ENCODE measurements around the gene PCDH15. TPM values are rescaled to one million over a fixed set of nuclear protein-coding genes. Genes with fewer than 3 reads are reported as not detected.

The PCDH15 gene
- total and polyA plus RNA-seq, 2 experiments from 2014 or later: 0.29 to 0.66 TPM

DNA sequence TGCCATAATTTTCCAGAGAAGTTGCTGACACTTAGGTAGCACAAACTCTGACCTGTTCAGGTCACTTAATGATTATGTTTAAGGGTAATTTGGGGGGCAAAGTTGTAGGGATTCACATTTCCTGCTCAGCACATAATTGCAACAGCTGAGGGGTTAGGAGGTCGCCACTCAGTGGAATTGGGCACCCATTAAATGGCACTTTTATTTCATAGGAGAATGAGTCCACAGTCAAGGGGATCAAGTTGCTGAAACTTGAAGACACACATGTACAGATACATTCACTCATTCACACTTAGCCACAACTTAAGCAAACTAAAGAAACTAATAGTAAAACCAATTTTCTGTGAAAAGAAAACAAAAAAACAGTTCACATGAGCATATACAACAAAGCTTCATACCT lies 1.5 kb downstream of the PCDH15 start:
- Histone ChIP-seq H3F3A (replicated peaks; ENCODE audit: low read depth) (no peaks in the 10 kb centered on the region), H3K27ac (ENCODE audit: low read depth) (no peak overlapping the region), H3K79me2 (replicated peaks; ENCODE audit: insufficient read depth) (no peaks in the 10 kb centered on the region), H4K20me1 (replicated peaks; ENCODE audit: insufficient read depth) (no peaks in the 10 kb centered on the region), H2AFZ (no peak overlapping the region), H3K4me2 (no peak overlapping the region), H3K4me1 (ENCODE audit: insufficient read depth) (peaks cover 15% of the 10 kb centered on the region; the same call in 1 of the 2 replicates), H3K4me3 (no peak overlapping the region), H3K36me3 (ENCODE audit: insufficient read depth) (no peaks in the 10 kb centered on the region), H3K27me3 (ENCODE audit: insufficient read depth) (no peaks in the 10 kb centered on the region), H3K9me2 (ENCODE audit: insufficient read depth) (no peaks in the 10 kb centered on the region)
- no peaks in the 10 kb centered on the region for H3K9me3 Mint-ChIP-seq
- H3K27me3 Mint-ChIP-seq (ENCODE audit: insufficient read depth, low read depth, poor library complexity): no peaks in the 10 kb centered on the region
- H3K36me3 Mint-ChIP-seq (ENCODE audit: low read depth): no peaks in the 10 kb centered on the region
- DNase-seq (ENCODE audit: low spot score) (no peak), ATAC-seq (no peak)
- H3K27ac Mint-ChIP-seq: no peak overlapping the region; the same call in 1 of the 2 replicates
- H3K4me1 Mint-ChIP-seq: peaks cover 10% of the 10 kb centered on the region
- TF ChIP-seq, protein P1, sequence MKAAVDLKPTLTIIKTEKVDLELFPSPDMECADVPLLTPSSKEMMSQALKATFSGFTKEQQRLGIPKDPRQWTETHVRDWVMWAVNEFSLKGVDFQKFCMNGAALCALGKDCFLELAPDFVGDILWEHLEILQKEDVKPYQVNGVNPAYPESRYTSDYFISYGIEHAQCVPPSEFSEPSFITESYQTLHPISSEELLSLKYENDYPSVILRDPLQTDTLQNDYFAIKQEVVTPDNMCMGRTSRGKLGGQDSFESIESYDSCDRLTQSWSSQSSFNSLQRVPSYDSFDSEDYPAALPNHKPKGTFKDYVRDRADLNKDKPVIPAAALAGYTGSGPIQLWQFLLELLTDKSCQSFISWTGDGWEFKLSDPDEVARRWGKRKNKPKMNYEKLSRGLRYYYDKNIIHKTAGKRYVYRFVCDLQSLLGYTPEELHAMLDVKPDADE (IDR thresholded peaks at IDR 0.05): no peak
- TF ChIP-seq CREB1 (CRISPR knock-in tag; IDR thresholded peaks at IDR 0.05; ENCODE audit: low read depth) (no peak), ZNF114 (CRISPR knock-in tag; IDR thresholded peaks at IDR 0.05) (no peak), NANOG (IDR thresholded peaks at IDR 0.05; ENCODE audit: borderline replicate concordance) (no peak), JUNB (IDR thresholded peaks at IDR 0.05; ENCODE audit: unreplicated experiment) (no peak), EZH2 (IDR thresholded peaks at IDR 0.05; ENCODE audit: low read depth, unreplicated experiment) (no peak), ZNF331 (CRISPR knock-in tag; IDR thresholded peaks at IDR 0.05; ENCODE audit: low read depth) (no peak), STAT1 (IDR thresholded peaks at IDR 0.05; ENCODE audit: unreplicated experiment) (no peak)
- TF ChIP-seq, protein P2, sequence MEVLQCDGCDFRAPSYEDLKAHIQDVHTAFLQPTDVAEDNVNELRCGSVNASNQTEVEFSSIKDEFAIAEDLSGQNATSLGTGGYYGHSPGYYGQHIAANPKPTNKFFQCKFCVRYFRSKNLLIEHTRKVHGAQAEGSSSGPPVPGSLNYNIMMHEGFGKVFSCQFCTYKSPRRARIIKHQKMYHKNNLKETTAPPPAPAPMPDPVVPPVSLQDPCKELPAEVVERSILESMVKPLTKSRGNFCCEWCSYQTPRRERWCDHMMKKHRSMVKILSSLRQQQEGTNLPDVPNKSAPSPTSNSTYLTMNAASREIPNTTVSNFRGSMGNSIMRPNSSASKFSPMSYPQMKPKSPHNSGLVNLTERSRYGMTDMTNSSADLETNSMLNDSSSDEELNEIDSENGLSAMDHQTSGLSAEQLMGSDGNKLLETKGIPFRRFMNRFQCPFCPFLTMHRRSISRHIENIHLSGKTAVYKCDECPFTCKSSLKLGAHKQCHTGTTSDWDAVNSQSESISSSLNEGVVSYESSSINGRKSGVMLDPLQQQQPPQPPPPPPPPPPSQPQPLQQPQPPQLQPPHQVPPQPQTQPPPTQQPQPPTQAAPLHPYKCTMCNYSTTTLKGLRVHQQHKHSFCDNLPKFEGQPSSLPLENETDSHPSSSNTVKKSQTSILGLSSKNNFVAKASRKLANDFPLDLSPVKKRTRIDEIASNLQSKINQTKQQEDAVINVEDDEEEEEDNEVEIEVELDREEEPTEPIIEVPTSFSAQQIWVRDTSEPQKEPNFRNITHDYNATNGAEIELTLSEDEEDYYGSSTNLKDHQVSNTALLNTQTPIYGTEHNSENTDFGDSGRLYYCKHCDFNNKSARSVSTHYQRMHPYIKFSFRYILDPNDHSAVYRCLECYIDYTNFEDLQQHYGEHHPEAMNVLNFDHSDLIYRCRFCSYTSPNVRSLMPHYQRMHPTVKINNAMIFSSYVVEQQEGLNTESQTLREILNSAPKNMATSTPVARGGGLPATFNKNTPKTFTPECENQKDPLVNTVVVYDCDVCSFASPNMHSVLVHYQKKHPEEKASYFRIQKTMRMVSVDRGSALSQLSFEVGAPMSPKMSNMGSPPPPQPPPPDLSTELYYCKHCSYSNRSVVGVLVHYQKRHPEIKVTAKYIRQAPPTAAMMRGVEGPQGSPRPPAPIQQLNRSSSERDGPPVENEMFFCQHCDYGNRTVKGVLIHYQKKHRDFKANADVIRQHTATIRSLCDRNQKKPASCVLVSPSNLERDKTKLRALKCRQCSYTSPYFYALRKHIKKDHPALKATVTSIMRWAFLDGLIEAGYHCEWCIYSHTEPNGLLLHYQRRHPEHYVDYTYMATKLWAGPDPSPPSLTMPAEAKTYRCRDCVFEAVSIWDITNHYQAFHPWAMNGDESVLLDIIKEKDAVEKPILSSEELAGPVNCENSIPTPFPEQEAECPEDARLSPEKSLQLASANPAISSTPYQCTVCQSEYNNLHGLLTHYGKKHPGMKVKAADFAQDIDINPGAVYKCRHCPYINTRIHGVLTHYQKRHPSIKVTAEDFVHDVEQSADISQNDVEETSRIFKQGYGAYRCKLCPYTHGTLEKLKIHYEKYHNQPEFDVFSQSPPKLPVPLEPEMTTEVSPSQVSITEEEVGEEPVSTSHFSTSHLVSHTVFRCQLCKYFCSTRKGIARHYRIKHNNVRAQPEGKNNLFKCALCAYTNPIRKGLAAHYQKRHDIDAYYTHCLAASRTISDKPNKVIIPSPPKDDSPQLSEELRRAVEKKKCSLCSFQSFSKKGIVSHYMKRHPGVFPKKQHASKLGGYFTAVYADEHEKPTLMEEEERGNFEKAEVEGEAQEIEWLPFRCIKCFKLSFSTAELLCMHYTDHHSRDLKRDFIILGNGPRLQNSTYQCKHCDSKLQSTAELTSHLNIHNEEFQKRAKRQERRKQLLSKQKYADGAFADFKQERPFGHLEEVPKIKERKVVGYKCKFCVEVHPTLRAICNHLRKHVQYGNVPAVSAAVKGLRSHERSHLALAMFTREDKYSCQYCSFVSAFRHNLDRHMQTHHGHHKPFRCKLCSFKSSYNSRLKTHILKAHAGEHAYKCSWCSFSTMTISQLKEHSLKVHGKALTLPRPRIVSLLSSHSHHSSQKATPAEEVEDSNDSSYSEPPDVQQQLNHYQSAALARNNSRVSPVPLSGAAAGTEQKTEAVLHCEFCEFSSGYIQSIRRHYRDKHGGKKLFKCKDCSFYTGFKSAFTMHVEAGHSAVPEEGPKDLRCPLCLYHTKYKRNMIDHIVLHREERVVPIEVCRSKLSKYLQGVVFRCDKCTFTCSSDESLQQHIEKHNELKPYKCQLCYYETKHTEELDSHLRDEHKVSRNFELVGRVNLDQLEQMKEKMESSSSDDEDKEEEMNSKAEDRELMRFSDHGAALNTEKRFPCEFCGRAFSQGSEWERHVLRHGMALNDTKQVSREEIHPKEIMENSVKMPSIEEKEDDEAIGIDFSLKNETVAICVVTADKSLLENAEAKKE (CRISPR knock-in tag; IDR thresholded peaks at IDR 0.05): no peak
- TF ChIP-seq, protein P3, sequence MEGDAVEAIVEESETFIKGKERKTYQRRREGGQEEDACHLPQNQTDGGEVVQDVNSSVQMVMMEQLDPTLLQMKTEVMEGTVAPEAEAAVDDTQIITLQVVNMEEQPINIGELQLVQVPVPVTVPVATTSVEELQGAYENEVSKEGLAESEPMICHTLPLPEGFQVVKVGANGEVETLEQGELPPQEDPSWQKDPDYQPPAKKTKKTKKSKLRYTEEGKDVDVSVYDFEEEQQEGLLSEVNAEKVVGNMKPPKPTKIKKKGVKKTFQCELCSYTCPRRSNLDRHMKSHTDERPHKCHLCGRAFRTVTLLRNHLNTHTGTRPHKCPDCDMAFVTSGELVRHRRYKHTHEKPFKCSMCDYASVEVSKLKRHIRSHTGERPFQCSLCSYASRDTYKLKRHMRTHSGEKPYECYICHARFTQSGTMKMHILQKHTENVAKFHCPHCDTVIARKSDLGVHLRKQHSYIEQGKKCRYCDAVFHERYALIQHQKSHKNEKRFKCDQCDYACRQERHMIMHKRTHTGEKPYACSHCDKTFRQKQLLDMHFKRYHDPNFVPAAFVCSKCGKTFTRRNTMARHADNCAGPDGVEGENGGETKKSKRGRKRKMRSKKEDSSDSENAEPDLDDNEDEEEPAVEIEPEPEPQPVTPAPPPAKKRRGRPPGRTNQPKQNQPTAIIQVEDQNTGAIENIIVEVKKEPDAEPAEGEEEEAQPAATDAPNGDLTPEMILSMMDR (conservative IDR thresholded peaks at IDR 0.05; ENCODE audit: low read depth in 2 of 2): no peak
- TF ChIP-seq, protein P4, sequence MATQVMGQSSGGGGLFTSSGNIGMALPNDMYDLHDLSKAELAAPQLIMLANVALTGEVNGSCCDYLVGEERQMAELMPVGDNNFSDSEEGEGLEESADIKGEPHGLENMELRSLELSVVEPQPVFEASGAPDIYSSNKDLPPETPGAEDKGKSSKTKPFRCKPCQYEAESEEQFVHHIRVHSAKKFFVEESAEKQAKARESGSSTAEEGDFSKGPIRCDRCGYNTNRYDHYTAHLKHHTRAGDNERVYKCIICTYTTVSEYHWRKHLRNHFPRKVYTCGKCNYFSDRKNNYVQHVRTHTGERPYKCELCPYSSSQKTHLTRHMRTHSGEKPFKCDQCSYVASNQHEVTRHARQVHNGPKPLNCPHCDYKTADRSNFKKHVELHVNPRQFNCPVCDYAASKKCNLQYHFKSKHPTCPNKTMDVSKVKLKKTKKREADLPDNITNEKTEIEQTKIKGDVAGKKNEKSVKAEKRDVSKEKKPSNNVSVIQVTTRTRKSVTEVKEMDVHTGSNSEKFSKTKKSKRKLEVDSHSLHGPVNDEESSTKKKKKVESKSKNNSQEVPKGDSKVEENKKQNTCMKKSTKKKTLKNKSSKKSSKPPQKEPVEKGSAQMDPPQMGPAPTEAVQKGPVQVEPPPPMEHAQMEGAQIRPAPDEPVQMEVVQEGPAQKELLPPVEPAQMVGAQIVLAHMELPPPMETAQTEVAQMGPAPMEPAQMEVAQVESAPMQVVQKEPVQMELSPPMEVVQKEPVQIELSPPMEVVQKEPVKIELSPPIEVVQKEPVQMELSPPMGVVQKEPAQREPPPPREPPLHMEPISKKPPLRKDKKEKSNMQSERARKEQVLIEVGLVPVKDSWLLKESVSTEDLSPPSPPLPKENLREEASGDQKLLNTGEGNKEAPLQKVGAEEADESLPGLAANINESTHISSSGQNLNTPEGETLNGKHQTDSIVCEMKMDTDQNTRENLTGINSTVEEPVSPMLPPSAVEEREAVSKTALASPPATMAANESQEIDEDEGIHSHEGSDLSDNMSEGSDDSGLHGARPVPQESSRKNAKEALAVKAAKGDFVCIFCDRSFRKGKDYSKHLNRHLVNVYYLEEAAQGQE (IDR thresholded peaks at IDR 0.05; ENCODE audit: unreplicated experiment): no peak
- H3K4me3 Mint-ChIP-seq: no peak overlapping the region
